GM12878 (cell line): ENCODE measurements around the gene DCC. TPM values are rescaled to one million over a fixed set of nuclear protein-coding genes. Genes with fewer than 3 reads are reported as not detected.

Experiments used
- ATAC-seq: fragments of 200-7000 bp; cut with Tn5 transposase; 3 replicates; pipeline ENCODE4 v1.9.1; 2020; ENCODE audit warnings: mild to moderate bottlenecking, moderate library complexity
- BruUV-seq: library from RNA; stranded (reverse); fragments of 400-500 nt; replicated peaks from 2 replicates; lab custom pipeline; 2021; lab: Mats Ljungman, UMichigan
- CTCF ChIA-PET: fragments of 300-600 bp; sonication (Branson Sonifier 250); formaldehyde crosslinking; extraction: SDS; loops from one replicate; lab custom pipeline; 2021; ENCODE audit warnings: inconsistent platforms; lab: Yijun Ruan, JAX
- POLR2A ChIA-PET: fragments of 350-600 bp; formaldehyde crosslinking; extraction: SDS; loops from one replicate; lab custom pipeline; 2021; ENCODE audit warnings: inconsistent platforms; lab: Charles Lee
- RAD21 ChIA-PET: fragments of 300-600 bp; sonication (Branson Sonifier 250); formaldehyde crosslinking; loops from one replicate; lab custom pipeline; 2023; ENCODE audit warnings: antibody characterized with exemption; ENCODE audit not compliant: unreplicated experiment; lab: Charles Lee
- SMC1A ChIA-PET: fragments of 300-600 bp; sonication (Branson Sonifier 250); formaldehyde crosslinking; loops from one replicate; lab custom pipeline; 2023; ENCODE audit not compliant: unreplicated experiment, uncharacterized antibody; lab: Charles Lee
- DNase-seq: peaks from one replicate; pipeline ENCODE4 v3.0.0-alpha.2; 2011; ENCODE audit warnings: low read depth, low spot score
- FAIRE-seq: peaks from 3 replicates; lab custom pipeline; 2011; peaks lifted over from hg19 to GRCh38; lab: Jason Lieb, UNC
- H2AFZ ChIP-seq: 2 replicates; pipeline ENCODE4 v1.6.0; 2011; ENCODE audit warnings: low read depth, low read length, control low read depth; ENCODE audit not compliant: control insufficient read depth
- H3K27ac ChIP-seq: 2 replicates; pipeline ENCODE4 v1.5.1; 2011; ENCODE audit warnings: control low read depth; ENCODE audit not compliant: control insufficient read depth, insufficient read depth
- H3K27me3 ChIP-seq, 2 experiments: replicated peaks in 1 of 2; 2 replicates each; pipeline versions ENCODE4 v1.6.0 to v1.6.1; 2011; ENCODE audit warnings: low read length in 1 of 2; ENCODE audit not compliant: control insufficient read depth in 2 of 2, insufficient read depth in 2 of 2
- H3K36me3 ChIP-seq, 2 experiments: 2 replicates each; pipeline ENCODE4 v1.5.1; 2011; ENCODE audit warnings: low read length in 1 of 2; ENCODE audit not compliant: control insufficient read depth in 2 of 2, insufficient read depth in 2 of 2
- H3K4me1 ChIP-seq: 2 replicates; pipeline ENCODE4 v1.6.1; 2011; ENCODE audit warnings: mild to moderate bottlenecking, low read length, moderate library complexity, mixed read lengths; ENCODE audit not compliant: control insufficient read depth, insufficient read depth
- H3K4me2 ChIP-seq: 2 replicates; pipeline ENCODE4 v1.6.0; 2011; ENCODE audit warnings: control low read depth; ENCODE audit not compliant: control insufficient read depth, insufficient read depth
- H3K4me3 ChIP-seq: fragments of 200-600 bp; sonication (generic); 2 replicates; pipeline ENCODE4 v1.5.1; 2016
- H3K79me2 ChIP-seq: 2 replicates; pipeline ENCODE4 v1.6.0; 2011; ENCODE audit warnings: low read length; ENCODE audit not compliant: control insufficient read depth, insufficient read depth
- H3K9ac ChIP-seq: 2 replicates; pipeline ENCODE4 v1.8.0; 2011; ENCODE audit warnings: low read length, control low read depth, mixed read lengths; ENCODE audit not compliant: control insufficient read depth, insufficient read depth
- H3K9me3 ChIP-seq: replicated peaks from 3 replicates; pipeline ENCODE4 v1.5.1; 2011; ENCODE audit warnings: mild to moderate bottlenecking, low read length; ENCODE audit not compliant: control insufficient read depth, insufficient read depth
- H4K20me1 ChIP-seq: 2 replicates; pipeline ENCODE4 v1.6.0; 2011; ENCODE audit not compliant: control insufficient read depth, insufficient read depth
- E2F8 ChIP-seq: fragments of 450-650 bp; IDR thresholded peaks from 2 replicates; pipeline ENCODE4 v1.6.1; 2018; ENCODE audit warnings: mild to moderate bottlenecking, low read depth, moderate library complexity; ENCODE audit not compliant: partially characterized antibody
- HDAC6 ChIP-seq: fragments of 200-600 bp; sonication (generic); IDR thresholded peaks from one replicate; pipeline ENCODE4 v1.8.0; 2017; ENCODE audit warnings: antibody characterized with exemption; ENCODE audit not compliant: unreplicated experiment
- POU2F2 ChIP-seq: IDR thresholded peaks from 3 replicates; pipeline ENCODE4 v1.6.1; 2011; ENCODE audit warnings: low read depth, mild to moderate bottlenecking, low read length, borderline replicate concordance
- PRDM15 ChIP-seq: fragments of 450-650 bp; formaldehyde crosslinking; IDR thresholded peaks from 2 replicates; pipeline ENCODE4 v1.4.0; 2020; ENCODE audit warnings: mild to moderate bottlenecking, moderate library complexity
- SKIL ChIP-seq: fragments of 450-650 bp; IDR thresholded peaks from 2 replicates; pipeline ENCODE4 v1.6.1; 2017; ENCODE audit warnings: mild to moderate bottlenecking, low read depth, inconsistent platforms; ENCODE audit not compliant: poor library complexity, severe bottlenecking
- TCF12 ChIP-seq: IDR thresholded peaks from 2 replicates; pipeline ENCODE4 v1.6.1; 2011; ENCODE audit warnings: low read depth, mild to moderate bottlenecking, low read length
- ZBED1 ChIP-seq: IDR thresholded peaks from 2 replicates; pipeline ENCODE4 v1.6.1; 2016; ENCODE audit warnings: borderline replicate concordance
- ZNF592 ChIP-seq: fragments of 450-650 bp; IDR thresholded peaks from 2 replicates; pipeline ENCODE4 v1.6.1; 2017; ENCODE audit warnings: mild to moderate bottlenecking, moderate library complexity
- WGBS: methylation state at CpG from one replicate; pipeline ENCODE4 v1.1.6; 2016; ENCODE audit warnings: low lambda C conversion rate; ENCODE audit not compliant: insufficient replicate concordance, insufficient coverage; ENCODE audit errors: missing lambda C conversion rate; 5-methylcytosine and 5-hydroxymethylcytosine counted together
- in situ Hi-C: fragments of 300-500 bp; cut with MboI; formaldehyde crosslinking; loops from 9 replicates; pipeline ENCODE4 v1.14.3; 2018; ENCODE audit warnings: mixed read lengths
- intact Hi-C: fragments of 100-400 bp; cut with micrococcal nuclease; formaldehyde crosslinking; loops from one replicate; pipeline ENCODE4 v1.14.2; 2022; ENCODE audit not compliant: unreplicated experiment
- polyA plus RNA-seq, 11 experiments: library from polyadenylated mRNA; depleted of rRNA in 4 of 11; unstranded in 6 of 11; stranded (reverse) in 5 of 11; fragments of >200 nt; fragmentation: Nextera tagmentation in 4 of 11; fragmentation: Illumina TruSeq in 1 of 11; extraction: Ambion mirVana in 4 of 11; extraction: Trizol in 1 of 11; gene quantifications; 1 replicate in 1 of 11; 2 replicates in 10 of 11; pipeline versions ENCODE4 v1.2.1 to v1.2.3, GENCODE V29; 2011 to 2016; ENCODE audit warnings: inconsistent platforms in 2 of 11, missing spikeins in 2 of 11, low read depth in 1 of 11
- total RNA-seq, 4 experiments: library from RNA; depleted of rRNA in 3 of 4; stranded (reverse); fragments of >200 nt in 3 of 4; fragmentation: Illumina TruSeq in 1 of 4; extraction: Trizol in 1 of 4; gene quantifications; 2 replicates each; pipeline versions ENCODE4 v1.2.1 to v1.2.3, GENCODE V29; 2013 to 2021

DCC gene
- total and polyA plus RNA-seq, 10 of the 15 experiments (the other 5 are each of a cell fraction or from before 2014, with no cell fraction given), result 0.01 TPM; not detected in 9

GRCh38 chr18:52541056-52541455 lies 201.1 kb downstream of the DCC start (continued):
- TF ChIP-seq ZNF592 (no peak), SKIL (no peak)

- ChIA-PET POLR2A (no interaction called here), RAD21 (no interaction called here), SMC1A (no interaction called here), CTCF (no interaction called here)
- no peaks in the 10 kb centered on the region for H3K36me3 ChIP-seq
- H4K20me1 ChIP-seq, result no peaks in the 10 kb centered on the region
- WGBS, result 0% methylated on average over 4 of the region's 4 CpGs
- H3K9ac ChIP-seq, result no peak overlapping the region
- no peaks in the 10 kb centered on the region for H3K4me1 ChIP-seq
- H2AFZ ChIP-seq, result no peak overlapping the region
- H3K27me3 ChIP-seq, result no peaks in the 10 kb centered on the region
- BruUV-seq, result no TSS peak
- FAIRE-seq, result no peak
- intact Hi-C loops, result no loop called here
- ATAC-seq, result no peak
- no peak for DNase-seq
- H3K9me3 ChIP-seq, result no peaks in the 10 kb centered on the region
- no peak overlapping the region for H3K27ac ChIP-seq
- in situ Hi-C loops, result no loop called here
- no peak overlapping the region for H3K4me2 ChIP-seq
- no peaks in the 10 kb centered on the region for H3K79me2 ChIP-seq
- H3K4me3 ChIP-seq, result no peak overlapping the region
- TF ChIP-seq E2F8 (no peak), TCF12 (no peak), POU2F2 (no peak), HDAC6 (no peak), PRDM15 (CRISPR knock-in tag) (no peak), ZBED1 (no peak)
Observed at GRCh38 chr18:52544086-52544485, 204.1 kb downstream of the DCC start.
